DND-41 (cell line): Measurements from ENCODE around the gene PHKB.

Source experiments
- CTCF ChIP-seq: IDR thresholded peaks from 2 replicates; pipeline ENCODE4 v1.5.1; 2012; ENCODE audit warnings: borderline replicate concordance, low read length, moderate library complexity, mild to moderate bottlenecking; ENCODE audit not compliant: poor library complexity, severe bottlenecking; ENCODE audit errors: extremely low read depth
- EZH2 ChIP-seq: IDR thresholded peaks from 3 replicates; pipeline ENCODE4 v1.6.1; 2012; ENCODE audit warnings: borderline replicate concordance, low read depth, mild to moderate bottlenecking, moderate library complexity, low read length, inconsistent platforms; ENCODE audit not compliant: severe bottlenecking

DNA sequence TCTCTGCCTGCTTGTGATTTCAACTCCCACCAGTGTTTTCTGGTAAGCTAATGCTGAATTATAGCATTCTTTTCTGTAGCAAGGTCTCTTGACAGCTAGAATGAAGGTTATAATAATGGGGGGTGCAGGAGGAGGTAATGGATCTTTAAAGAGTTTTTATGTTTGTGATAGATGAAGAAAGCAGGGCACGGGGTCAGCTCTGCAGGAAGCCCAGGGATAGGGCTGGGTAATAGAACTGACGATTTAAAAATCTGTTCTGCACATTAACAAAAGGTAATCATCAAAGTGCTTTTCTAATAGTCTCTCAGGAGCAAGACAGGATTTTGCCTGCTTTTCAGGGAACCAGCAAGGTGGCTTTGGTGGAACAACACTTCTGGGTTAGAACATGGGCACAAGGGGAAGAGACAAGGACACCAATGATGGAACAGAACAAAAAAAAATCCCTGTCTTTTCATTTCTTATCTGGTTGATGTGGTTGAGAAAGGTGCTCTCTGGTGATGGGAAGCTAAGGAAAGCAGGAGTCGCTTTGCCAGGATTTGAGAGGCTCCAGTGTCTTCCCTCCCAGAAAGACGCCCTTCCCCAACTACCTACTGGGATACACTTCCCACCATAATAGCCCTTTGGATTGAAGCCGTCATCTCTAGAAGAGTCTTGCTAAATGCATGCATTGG lies 263.1 kb downstream of the PHKB start:
- TF ChIP-seq CTCF (no peak), EZH2 (no peak)
